MM.1S (cell line): ENCODE data around the gene PADI4.

Source experiments
- DNase-seq: peaks from one replicate; pipeline ENCODE4 v3.0.0-alpha.2; 2015
- H2AFZ ChIP-seq: fragments of 300-600 bp; sonication (generic); 2 replicates; pipeline ENCODE4 v1.6.0; 2016; ENCODE audit warnings: antibody characterized with exemption, low read length
- H3F3A ChIP-seq: fragments of 300-600 bp; sonication (generic); 2 replicates; pipeline ENCODE4 v1.6.1; 2016; ENCODE audit warnings: mild to moderate bottlenecking, antibody characterized with exemption, low read length, moderate library complexity, mixed read lengths; ENCODE audit not compliant: insufficient read depth
- H3K27ac ChIP-seq: fragments of 300-600 bp; sonication (generic); 2 replicates; pipeline ENCODE4 v1.5.1; 2016; ENCODE audit warnings: mild to moderate bottlenecking, low read length
- H3K27me3 ChIP-seq: fragments of 300-600 bp; sonication (generic); replicated peaks from 2 replicates; pipeline ENCODE4 v1.6.0; 2016; ENCODE audit warnings: low read length; ENCODE audit not compliant: insufficient read depth
- H3K36me3 ChIP-seq: fragments of 300-600 bp; sonication (generic); replicated peaks from 2 replicates; pipeline ENCODE4 v1.6.1; 2016; ENCODE audit warnings: mild to moderate bottlenecking, low read length, mixed read lengths; ENCODE audit not compliant: insufficient read depth
- H3K4me1 ChIP-seq: fragments of 300-600 bp; sonication (generic); 2 replicates; pipeline ENCODE4 v1.6.1; 2016; ENCODE audit warnings: low read length, mixed read lengths
- H3K4me2 ChIP-seq: fragments of 300-600 bp; sonication (generic); 2 replicates; pipeline ENCODE4 v1.6.0; 2016; ENCODE audit warnings: low read depth, low read length
- H3K4me3 ChIP-seq: fragments of 300-600 bp; sonication (generic); 2 replicates; pipeline ENCODE4 v1.5.1; 2016; ENCODE audit warnings: low read length, mixed read lengths
- H3K79me2 ChIP-seq: fragments of 300-600 bp; sonication (generic); 2 replicates; pipeline ENCODE4 v1.6.1; 2016; ENCODE audit warnings: mixed run types, low read length, mixed read lengths
- H3K9ac ChIP-seq: fragments of 300-600 bp; sonication (generic); 2 replicates; pipeline ENCODE4 v1.6.1; 2016; ENCODE audit warnings: low read length, mixed read lengths
- H3K9me2 ChIP-seq: fragments of 300-600 bp; sonication (generic); replicated peaks from 2 replicates; pipeline ENCODE4 v1.6.1; 2016; ENCODE audit warnings: mild to moderate bottlenecking, low read length, mixed read lengths; ENCODE audit not compliant: insufficient read depth
- H3K9me3 ChIP-seq: fragments of 300-600 bp; sonication (generic); replicated peaks from 2 replicates; pipeline ENCODE4 v1.6.1; 2016; ENCODE audit warnings: mild to moderate bottlenecking, low read length, mixed read lengths; ENCODE audit not compliant: insufficient read depth
- H4K20me1 ChIP-seq: fragments of 300-600 bp; sonication (generic); 2 replicates; pipeline ENCODE4 v1.6.1; 2016; ENCODE audit warnings: mild to moderate bottlenecking, low read length, moderate library complexity, mixed read lengths; ENCODE audit not compliant: insufficient read depth
- EZH2 ChIP-seq: fragments of 300-600 bp; sonication (generic); optimal IDR thresholded peaks from 2 replicates; pipeline ENCODE3; 2017; ENCODE audit warnings: low read depth, mild to moderate bottlenecking, antibody characterized with exemption, low read length, mixed read lengths
- EZH2phosphoT487 ChIP-seq: fragments of 300-600 bp; sonication (generic); IDR thresholded peaks from 2 replicates; pipeline ENCODE4 v1.6.1; 2018; ENCODE audit warnings: antibody characterized with exemption, low read length
- TF ChIP-seq, protein P1 (sequence below): fragments of 300-600 bp; sonication (generic); IDR thresholded peaks from 2 replicates; pipeline ENCODE4 v1.5.1; 2016; ENCODE audit warnings: antibody characterized with exemption, low read length, mixed read lengths

The PADI4 gene

DNA sequence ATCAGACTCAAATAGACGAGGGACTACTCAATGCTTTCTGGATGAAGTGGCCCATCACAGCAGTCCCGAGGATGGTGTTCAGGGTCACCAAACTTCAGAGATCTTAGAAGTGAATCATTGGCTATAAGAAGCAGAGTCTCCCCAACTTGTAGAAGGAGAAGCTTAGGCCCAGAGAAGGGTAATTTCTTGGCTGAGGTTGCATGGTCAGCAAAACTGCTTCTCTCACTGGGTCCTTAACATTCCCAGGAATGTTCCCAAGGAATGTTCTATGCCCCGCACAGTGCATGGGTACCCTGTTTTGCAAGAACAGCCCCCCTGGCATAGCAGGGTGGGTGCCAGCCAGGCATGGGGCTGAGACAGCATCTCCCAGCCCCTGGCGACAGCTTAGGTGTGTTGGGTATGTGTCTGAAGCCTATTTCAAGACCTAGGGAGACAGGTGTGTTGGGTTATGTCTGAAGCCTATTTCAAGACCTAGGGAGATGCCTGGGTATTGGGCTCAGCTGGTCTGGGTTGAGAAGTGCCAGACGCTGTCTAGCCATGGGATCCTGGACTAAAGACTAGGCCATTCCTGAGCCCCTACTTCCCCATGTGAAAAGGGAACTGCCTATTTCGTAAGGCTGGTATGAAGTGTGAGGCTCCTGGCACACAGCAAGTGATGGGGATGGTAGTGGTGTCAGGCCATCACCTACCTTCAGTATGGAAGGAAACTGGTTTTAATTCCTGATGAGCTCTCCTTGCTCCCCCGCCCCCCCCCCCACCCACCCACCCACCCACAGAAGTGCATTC, 90.1 kb downstream of the PADI4 start:
- Histone ChIP-seq H3K79me2 (no peaks in the 10 kb centered on the region), H3K27ac (no peak overlapping the region), H3K9me2 (no peaks in the 10 kb centered on the region), H3F3A (no peaks in the 10 kb centered on the region), H3K27me3 (peaks cover 20% of the 10 kb centered on the region; the same call in 1 of the 2 replicates), H3K4me1 (peaks cover 10% of the 10 kb centered on the region), H2AFZ (no peak overlapping the region), H3K4me2 (no peak overlapping the region), H3K9ac (no peak overlapping the region), H3K9me3 (no peaks in the 10 kb centered on the region), H4K20me1 (no peaks in the 10 kb centered on the region), H3K36me3 (no peaks in the 10 kb centered on the region), H3K4me3 (no peak overlapping the region)
- TF ChIP-seq EZH2, result no peak
- TF ChIP-seq, protein P1, sequence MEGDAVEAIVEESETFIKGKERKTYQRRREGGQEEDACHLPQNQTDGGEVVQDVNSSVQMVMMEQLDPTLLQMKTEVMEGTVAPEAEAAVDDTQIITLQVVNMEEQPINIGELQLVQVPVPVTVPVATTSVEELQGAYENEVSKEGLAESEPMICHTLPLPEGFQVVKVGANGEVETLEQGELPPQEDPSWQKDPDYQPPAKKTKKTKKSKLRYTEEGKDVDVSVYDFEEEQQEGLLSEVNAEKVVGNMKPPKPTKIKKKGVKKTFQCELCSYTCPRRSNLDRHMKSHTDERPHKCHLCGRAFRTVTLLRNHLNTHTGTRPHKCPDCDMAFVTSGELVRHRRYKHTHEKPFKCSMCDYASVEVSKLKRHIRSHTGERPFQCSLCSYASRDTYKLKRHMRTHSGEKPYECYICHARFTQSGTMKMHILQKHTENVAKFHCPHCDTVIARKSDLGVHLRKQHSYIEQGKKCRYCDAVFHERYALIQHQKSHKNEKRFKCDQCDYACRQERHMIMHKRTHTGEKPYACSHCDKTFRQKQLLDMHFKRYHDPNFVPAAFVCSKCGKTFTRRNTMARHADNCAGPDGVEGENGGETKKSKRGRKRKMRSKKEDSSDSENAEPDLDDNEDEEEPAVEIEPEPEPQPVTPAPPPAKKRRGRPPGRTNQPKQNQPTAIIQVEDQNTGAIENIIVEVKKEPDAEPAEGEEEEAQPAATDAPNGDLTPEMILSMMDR, result no peak
- no peak for TF ChIP-seq EZH2phosphoT487
- no peak for DNase-seq

DNA sequence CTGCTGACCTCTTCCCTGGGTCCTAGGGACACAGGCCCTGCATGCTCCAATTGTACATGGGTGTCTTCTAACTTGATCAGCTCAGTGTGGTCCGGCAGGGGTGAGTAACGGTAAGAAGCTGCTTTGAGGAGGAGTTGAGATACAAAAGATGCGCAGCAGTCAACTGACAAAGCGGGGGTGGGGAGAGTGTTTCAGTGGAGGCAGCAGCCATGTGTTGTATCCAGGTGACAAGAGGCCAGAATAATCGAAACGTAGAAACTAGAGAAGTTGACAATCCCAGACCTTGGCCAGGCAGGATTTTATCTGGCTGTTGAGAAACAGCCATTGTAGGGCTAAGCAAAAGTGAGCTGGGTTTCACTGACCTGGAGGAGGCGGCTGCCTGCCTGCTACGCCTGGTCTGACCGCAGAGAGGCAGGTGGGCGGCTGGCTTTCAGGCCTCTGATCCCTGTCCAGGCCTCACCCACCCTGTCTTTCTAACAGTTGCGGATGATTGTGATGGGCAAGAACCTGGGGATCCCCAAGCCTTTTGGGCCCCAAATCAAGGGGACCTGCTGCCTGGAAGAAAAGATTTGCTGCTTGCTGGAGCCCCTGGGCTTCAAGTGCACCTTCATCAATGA, 92.8 kb downstream of the PADI4 start:
- Histone ChIP-seq H2AFZ (no peak overlapping the region), H3K9me3 (no peaks in the 10 kb centered on the region), H3K27ac (no peak overlapping the region), H4K20me1 (no peaks in the 10 kb centered on the region), H3K9me2 (no peaks in the 10 kb centered on the region), H3K27me3 (peaks cover 16% of the 10 kb centered on the region; the same call in 1 of the 2 replicates), H3K79me2 (no peaks in the 10 kb centered on the region), H3K4me2 (no peak overlapping the region), H3K4me3 (no peak overlapping the region), H3K36me3 (no peaks in the 10 kb centered on the region), H3K4me1 (no peaks in the 10 kb centered on the region), H3K9ac (no peak overlapping the region), H3F3A (no peaks in the 10 kb centered on the region)
- no peak for TF ChIP-seq EZH2
- no peak for TF ChIP-seq EZH2phosphoT487
- DNase-seq, result no peak

DNA sequence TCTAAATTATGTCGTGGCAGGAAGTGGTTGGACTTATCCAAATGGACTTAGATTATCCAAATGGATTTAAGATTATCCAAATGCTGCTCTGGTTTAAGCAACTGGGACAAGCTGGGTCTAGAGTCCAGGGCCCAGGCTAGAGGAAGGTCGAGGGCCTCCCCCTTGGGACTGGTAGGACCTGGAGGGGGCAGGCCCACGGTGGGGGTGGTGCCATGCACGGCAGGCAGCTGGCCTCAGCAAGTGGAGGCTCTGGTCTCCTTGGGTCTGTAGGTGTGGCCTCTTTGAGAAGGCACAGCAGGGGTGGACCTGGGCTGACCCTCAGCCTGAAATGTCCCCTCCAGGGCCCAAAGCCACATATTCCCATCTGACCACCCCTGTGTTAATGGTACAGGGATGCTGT, 93.8 kb downstream of the PADI4 start:
- Histone ChIP-seq H3K9ac (no peak overlapping the region), H3K9me2 (no peaks in the 10 kb centered on the region), H3K4me3 (no peak overlapping the region), H2AFZ (no peak overlapping the region), H3K79me2 (no peaks in the 10 kb centered on the region), H3K27me3 (peaks cover 13% of the 10 kb centered on the region; the same call in 1 of the 2 replicates), H3K4me1 (no peaks in the 10 kb centered on the region), H3F3A (0 out of 2 replicates have a peak, but pooled peaks cover 5% of the 10 kb centered on the region), H3K4me2 (no peak overlapping the region), H3K36me3 (no peaks in the 10 kb centered on the region), H3K9me3 (no peaks in the 10 kb centered on the region), H4K20me1 (no peaks in the 10 kb centered on the region), H3K27ac (no peak overlapping the region)
- TF ChIP-seq, protein P1, result no peak
- TF ChIP-seq EZH2 (no peak), EZH2phosphoT487 (no peak)
- DNase-seq, result no peak

DNA sequence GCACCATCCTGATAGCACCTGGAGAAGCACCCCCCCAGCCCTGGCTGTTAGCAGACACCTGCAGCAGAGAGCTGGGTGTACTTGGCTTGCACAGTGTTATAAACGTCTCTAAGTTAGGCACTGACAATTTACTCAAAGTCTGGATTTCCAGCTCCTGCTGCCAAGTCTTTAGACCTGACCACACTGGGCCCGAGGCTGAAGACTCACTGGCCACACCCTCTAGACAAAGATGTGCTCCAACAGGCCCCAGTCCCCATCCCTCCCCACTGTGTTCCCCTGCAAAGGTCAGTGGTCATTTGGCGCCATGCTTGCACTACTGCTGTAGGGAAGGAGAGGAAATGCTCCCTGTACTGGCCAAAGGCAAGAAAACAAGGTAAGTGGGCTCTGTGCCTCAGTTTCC, 95.1 kb downstream of the PADI4 start:
- no peak overlapping the region for H2AFZ ChIP-seq
- no peaks in the 10 kb centered on the region for H3K79me2 ChIP-seq
- H3K9me3 ChIP-seq, result no peaks in the 10 kb centered on the region
- H3K27me3 ChIP-seq, result 0 out of 2 replicates have a peak, but pooled peaks cover under 1% of the 10 kb centered on the region
- 0 out of 2 replicates have a peak, but pooled peaks cover 5% of the 10 kb centered on the region for H3F3A ChIP-seq
- TF ChIP-seq, protein P1, result no peak
- TF ChIP-seq EZH2 (no peak), EZH2phosphoT487 (no peak)
- no peak overlapping the region for H3K4me2 ChIP-seq
- no peaks in the 10 kb centered on the region for H3K9me2 ChIP-seq
- no peak overlapping the region for H3K27ac ChIP-seq
- no peak for DNase-seq
- no peak overlapping the region for H3K9ac ChIP-seq
- no peaks in the 10 kb centered on the region for H3K36me3 ChIP-seq
- no peaks in the 10 kb centered on the region for H3K4me1 ChIP-seq
- no peak overlapping the region for H3K4me3 ChIP-seq
- H4K20me1 ChIP-seq, result no peaks in the 10 kb centered on the region
